Hepatocyte (in vitro differentiated cells): ENCODE data around the gene IZUMO1. TPM values are rescaled to one million over a fixed set of nuclear protein-coding genes. Genes with fewer than 3 reads are reported as not detected.

Experiments
- DNase-seq: peaks from one replicate; pipeline ENCODE4 v3.0.0-alpha.2; 2016; ENCODE audit warnings: low spot score
- H2AFZ ChIP-seq: fragments of 200-600 bp; sonication (generic); 2 replicates; pipeline ENCODE4 v1.6.0; 2016; ENCODE audit warnings: antibody characterized with exemption, mild to moderate bottlenecking
- H3K27ac ChIP-seq: fragments of 200-600 bp; sonication (generic); 2 replicates; pipeline ENCODE4 v1.5.1; 2016; ENCODE audit warnings: mild to moderate bottlenecking
- H3K27me3 ChIP-seq: fragments of 200-600 bp; sonication (generic); 2 replicates; pipeline ENCODE4 v1.6.1; 2016
- H3K36me3 ChIP-seq: fragments of 200-600 bp; sonication (generic); replicated peaks from 2 replicates; pipeline ENCODE4 v1.5.1; 2016; ENCODE audit warnings: low read depth; ENCODE audit not compliant: insufficient read depth
- H3K4me1 ChIP-seq: fragments of 200-600 bp; sonication (generic); 2 replicates; pipeline ENCODE4 v1.5.1; 2016; ENCODE audit warnings: mild to moderate bottlenecking, moderate library complexity; ENCODE audit not compliant: insufficient read depth
- H3K4me2 ChIP-seq: fragments of 200-600 bp; sonication (generic); 2 replicates; pipeline ENCODE4 v1.6.0; 2016
- H3K4me3 ChIP-seq: fragments of 200-600 bp; sonication (generic); 2 replicates; pipeline ENCODE4 v1.5.1; 2016; ENCODE audit warnings: mild to moderate bottlenecking
- H3K79me2 ChIP-seq: fragments of 200-600 bp; sonication (generic); 2 replicates; pipeline ENCODE4 v1.6.0; 2017; ENCODE audit warnings: mild to moderate bottlenecking
- H3K9me2 ChIP-seq: fragments of 200-600 bp; sonication (generic); replicated peaks from 2 replicates; pipeline ENCODE4 v1.6.0; 2017; ENCODE audit warnings: mild to moderate bottlenecking; ENCODE audit not compliant: insufficient read depth
- H3K9me3 ChIP-seq: fragments of 200-600 bp; sonication (generic); 2 replicates; pipeline ENCODE4 v1.5.1; 2016; ENCODE audit warnings: low read depth, mild to moderate bottlenecking
- H4K20me1 ChIP-seq: fragments of 200-600 bp; sonication (generic); 2 replicates; pipeline ENCODE4 v1.6.0; 2016; ENCODE audit warnings: mild to moderate bottlenecking; ENCODE audit not compliant: insufficient read depth, poor library complexity, severe bottlenecking
- CTCF ChIP-seq: fragments of 200-600 bp; sonication (generic); IDR thresholded peaks from 2 replicates; pipeline ENCODE4 v1.5.1; 2016; ENCODE audit warnings: antibody characterized with exemption, mild to moderate bottlenecking; ENCODE audit not compliant: poor library complexity
- EZH2 ChIP-seq: fragments of 200-600 bp; sonication (generic); IDR thresholded peaks from 2 replicates; pipeline ENCODE4 v1.6.1; 2016; ENCODE audit warnings: antibody characterized with exemption, mild to moderate bottlenecking, borderline replicate concordance
- EZH2phosphoT487 ChIP-seq: fragments of 200-600 bp; sonication (generic); IDR thresholded peaks from one replicate; pipeline ENCODE4 v1.6.1; 2018; ENCODE audit warnings: antibody characterized with exemption, mild to moderate bottlenecking, low read depth, moderate library complexity; ENCODE audit not compliant: unreplicated experiment, severe bottlenecking
- WGBS: methylation state at CpG from one replicate; pipeline ENCODE4 v1.1.6; 2016; ENCODE audit warnings: low lambda C conversion rate; ENCODE audit errors: missing lambda C conversion rate; 5-methylcytosine and 5-hydroxymethylcytosine counted together
- polyA plus RNA-seq: library from polyadenylated mRNA; unstranded; fragments of >200 nt; fragmentation: Nextera tagmentation; extraction: Ambion mirVana; gene quantifications from 2 replicates; pipeline ENCODE4 v1.2.1, GENCODE V29; 2016
- total RNA-seq: library from RNA; depleted of rRNA; stranded (reverse); fragments of >200 nt; gene quantifications from 2 replicates; pipeline ENCODE4 v1.2.3, GENCODE V29; 2014

The IZUMO1 gene
- total and polyA plus RNA-seq, 2 experiments from 2014 or later = 0.52 to 0.57 TPM

- no peak for TF ChIP-seq CTCF
- no peak for TF ChIP-seq EZH2phosphoT487
- TF ChIP-seq EZH2 = no peak
- WGBS = 95% methylated on average over 5 of the region's 5 CpGs
- no peak for DNase-seq
- H3K27me3 ChIP-seq = no peaks in the 10 kb centered on the region
- peaks cover 8% of the 10 kb centered on the region for H3K4me1 ChIP-seq
- no peaks in the 10 kb centered on the region for H4K20me1 ChIP-seq
- H3K36me3 ChIP-seq = no peaks in the 10 kb centered on the region
- H3K4me3 ChIP-seq = no peak overlapping the region
- H3K9me2 ChIP-seq = no peaks in the 10 kb centered on the region
- no peak overlapping the region for H2AFZ ChIP-seq
- no peak overlapping the region for H3K27ac ChIP-seq
- H3K79me2 ChIP-seq = no peaks in the 10 kb centered on the region
- no peak overlapping the region for H3K4me2 ChIP-seq
- no peaks in the 10 kb centered on the region for H3K9me3 ChIP-seq
Observed at GRCh38 chr19:48777139-48777538, 30.4 kb upstream of the IZUMO1 start.

DNA sequence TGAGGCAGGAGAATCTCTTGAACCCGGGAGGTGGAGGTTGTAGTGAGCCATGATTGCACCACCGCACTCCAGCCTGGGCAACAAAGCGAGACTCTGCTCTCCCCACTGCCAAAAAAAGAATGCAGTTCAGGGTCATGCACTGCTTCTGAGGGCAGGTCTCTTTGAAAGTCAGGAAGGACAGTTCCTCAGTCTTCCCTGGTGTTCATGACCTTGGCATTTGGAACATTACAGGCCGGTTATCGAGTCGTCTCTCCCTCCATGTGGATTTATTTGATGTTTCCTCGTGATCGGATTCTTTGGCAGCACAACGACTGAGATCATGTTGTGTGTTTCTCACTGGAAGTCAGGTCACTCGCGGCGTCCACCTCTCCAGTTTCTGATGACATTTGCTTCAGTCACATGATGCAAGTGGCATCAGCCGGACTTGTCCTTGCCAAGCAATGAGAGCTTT, 25.8 kb upstream of the IZUMO1 start:
- no peak overlapping the region for H3K4me3 ChIP-seq
- WGBS = 85% methylated on average over 13 of the region's 13 CpGs
- no peaks in the 10 kb centered on the region for H3K4me1 ChIP-seq
- H3K36me3 ChIP-seq = no peaks in the 10 kb centered on the region
- H3K79me2 ChIP-seq = no peaks in the 10 kb centered on the region
- no peak overlapping the region for H3K4me2 ChIP-seq
- H2AFZ ChIP-seq = no peak overlapping the region
- H3K27me3 ChIP-seq = no peaks in the 10 kb centered on the region
- H3K27ac ChIP-seq = no peak overlapping the region
- H3K9me3 ChIP-seq = no peaks in the 10 kb centered on the region
- no peak for DNase-seq
- no peaks in the 10 kb centered on the region for H4K20me1 ChIP-seq
- no peaks in the 10 kb centered on the region for H3K9me2 ChIP-seq
- TF ChIP-seq EZH2 = no peak
- TF ChIP-seq EZH2phosphoT487 = no peak
- TF ChIP-seq CTCF = no peak

DNA sequence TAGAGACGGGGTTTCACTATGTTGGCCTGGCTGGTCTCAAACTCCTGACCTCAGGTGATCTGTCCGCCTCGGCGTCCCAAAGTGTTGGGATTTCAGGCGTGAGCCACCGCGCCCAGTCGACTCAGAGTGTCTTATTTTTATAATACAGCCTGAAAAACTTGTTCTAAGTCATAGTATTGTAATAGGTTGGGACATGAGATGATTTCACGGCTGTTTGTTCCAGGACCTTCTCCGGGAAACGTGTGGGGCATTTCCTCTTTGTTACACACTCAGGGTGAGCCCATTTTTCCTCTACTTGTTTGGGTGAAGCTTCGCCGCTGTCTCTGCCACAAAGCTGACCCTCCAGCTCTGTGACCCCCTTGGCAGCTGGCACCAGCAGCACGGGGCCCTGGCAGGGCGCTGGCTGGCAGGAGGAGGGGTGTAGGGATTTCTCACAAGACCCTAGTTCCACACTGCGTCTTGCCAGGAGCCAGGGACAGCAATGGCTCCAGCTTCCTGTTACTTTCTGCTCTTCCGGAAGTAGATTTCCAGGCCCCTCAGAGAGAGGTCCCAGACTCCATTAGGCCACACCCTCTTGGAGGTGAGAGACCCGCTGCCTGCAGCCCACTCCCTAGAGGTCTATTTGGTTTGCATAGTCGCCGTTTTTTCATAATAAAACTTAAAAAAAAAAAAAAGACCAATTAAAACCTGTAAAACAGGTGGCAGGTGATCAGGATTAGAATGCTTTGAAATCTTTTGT, 24.2 kb upstream of the IZUMO1 start:
- Histone ChIP-seq H3K27ac (no peak overlapping the region), H4K20me1 (no peaks in the 10 kb centered on the region), H3K79me2 (no peaks in the 10 kb centered on the region), H2AFZ (no peak overlapping the region), H3K4me2 (no peak overlapping the region), H3K36me3 (no peaks in the 10 kb centered on the region), H3K9me3 (no peaks in the 10 kb centered on the region), H3K27me3 (no peaks in the 10 kb centered on the region), H3K9me2 (no peaks in the 10 kb centered on the region), H3K4me3 (no peak overlapping the region), H3K4me1 (no peaks in the 10 kb centered on the region)
- TF ChIP-seq CTCF = no peak
- no peak for TF ChIP-seq EZH2phosphoT487
- no peak for TF ChIP-seq EZH2
- DNase-seq = no peak
- 84% methylated on average over 20 of the region's 20 CpGs for WGBS
